Measurements from ENCODE around the gene MAML2.

The MAML2 gene

DNA sequence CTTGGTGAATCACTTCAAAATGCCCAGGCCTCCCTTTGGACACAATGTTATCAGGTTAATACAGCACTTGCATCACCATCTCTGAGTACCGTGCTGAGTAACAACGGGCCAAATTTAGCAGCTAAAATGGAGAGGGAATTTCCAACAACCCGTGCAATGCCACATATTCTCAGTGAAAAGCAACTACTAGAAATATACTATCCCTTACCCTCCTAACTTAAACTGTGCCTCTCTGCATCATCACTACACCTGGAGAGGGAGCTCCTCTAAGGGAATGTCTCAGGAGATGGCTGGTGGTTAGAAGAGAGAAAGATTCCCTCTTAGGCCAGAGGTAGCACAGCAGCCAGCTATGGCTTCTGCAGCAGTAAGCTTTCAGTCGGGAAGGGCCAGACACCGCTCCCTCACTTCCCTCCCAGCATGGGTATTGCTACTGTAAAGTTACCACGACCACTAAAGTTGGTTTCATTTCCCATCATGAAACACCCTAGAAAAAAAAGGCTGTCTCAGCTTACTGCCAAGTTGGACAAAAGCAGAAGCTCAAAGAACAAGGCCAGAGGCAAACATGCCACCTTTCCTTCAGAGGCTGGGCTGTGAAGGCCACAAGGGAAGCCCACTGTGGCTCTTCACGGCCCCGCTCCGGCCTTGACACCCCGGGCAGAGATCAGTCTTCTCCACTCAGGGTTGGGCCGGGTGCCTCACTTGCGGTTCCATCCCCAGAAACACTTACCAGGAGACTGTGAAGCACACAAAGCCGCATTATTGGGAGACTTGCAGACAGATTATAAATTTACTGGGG, 3.9 kb downstream of the MAML2 start:
- DNase-seq: peak; percentile 85 to 91

DNA sequence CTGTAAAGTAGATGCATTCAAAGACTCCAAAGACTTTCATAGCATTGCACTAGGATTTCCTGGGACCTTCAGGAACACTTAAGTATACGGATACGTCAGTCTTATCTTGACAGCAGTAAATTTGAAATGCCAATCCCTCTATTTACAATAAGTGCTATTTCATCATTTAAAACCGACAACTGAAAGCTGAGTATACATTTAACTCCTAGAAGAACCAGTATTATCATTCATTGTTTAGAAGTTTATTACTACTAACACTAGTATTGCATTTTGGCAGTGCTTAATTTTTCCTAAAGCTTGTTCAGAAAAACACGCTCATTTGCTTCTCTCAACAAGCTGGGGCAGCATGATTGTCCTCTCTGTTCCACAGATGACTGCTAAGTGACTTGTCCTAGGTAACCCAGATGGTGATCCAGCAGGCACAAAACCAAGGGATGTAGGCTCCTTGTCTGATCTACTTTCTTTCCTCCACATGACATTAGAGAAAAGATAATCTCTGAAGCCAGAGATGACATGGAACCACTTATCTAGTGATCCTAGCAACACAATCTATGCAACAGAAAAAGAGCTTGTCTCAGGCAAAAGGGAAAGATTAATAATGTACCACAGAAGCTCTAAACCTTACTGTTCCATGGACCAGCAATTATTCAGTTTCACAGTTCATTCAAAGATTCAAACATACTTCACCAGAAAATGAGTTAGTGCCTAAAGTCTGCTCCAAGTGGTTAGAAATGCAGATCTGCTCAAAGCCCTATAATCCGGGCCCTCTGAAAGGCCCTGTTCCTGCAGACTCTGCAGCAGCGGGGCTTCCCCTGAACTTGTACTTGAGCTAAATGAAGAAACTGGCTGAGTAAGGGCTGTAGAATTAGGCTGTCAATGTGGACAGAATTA, 5.2 kb downstream of the MAML2 start:
- peak; percentile 50 to 63 for DNase-seq

DNA sequence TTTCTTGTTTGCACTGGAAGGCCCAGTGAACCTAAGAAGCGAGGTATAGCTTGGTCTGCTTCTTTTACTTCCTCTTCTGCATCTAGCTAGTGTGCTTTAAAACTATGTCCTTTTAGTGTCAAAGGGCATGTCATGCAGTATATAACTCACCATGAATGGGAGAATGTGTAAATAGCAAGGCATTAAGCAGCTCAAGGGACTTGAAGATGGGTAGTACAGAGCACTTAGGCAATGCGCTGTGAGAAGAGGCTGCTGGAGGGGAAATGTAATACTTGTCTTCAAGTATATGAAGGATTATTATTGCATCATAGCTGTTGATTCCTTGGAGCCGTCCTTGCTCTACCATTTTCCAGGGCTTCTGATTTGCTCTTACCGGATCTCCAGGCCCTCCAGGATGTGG, 7.6 kb downstream of the MAML2 start:
- DNase-seq: no peak

DNA sequence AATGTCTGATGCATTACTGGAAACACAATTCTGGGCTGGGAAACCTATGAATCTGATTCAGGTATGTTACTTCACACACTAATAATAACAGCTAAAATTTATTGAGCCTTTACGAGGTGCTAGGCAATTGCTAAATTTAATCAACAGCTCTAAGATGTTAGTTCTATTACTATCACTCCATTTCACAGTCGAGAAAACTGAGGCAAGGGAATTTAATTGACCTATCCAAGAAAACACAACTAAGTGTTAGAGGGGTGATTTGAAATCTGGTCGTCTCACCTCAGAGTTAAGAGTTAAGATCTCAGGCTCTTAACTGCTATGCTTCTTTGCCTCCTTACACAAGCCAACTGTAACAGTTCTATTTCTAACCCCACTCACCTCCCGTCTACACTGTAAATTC, 8.8 kb downstream of the MAML2 start:
- no peak for DNase-seq

DNA sequence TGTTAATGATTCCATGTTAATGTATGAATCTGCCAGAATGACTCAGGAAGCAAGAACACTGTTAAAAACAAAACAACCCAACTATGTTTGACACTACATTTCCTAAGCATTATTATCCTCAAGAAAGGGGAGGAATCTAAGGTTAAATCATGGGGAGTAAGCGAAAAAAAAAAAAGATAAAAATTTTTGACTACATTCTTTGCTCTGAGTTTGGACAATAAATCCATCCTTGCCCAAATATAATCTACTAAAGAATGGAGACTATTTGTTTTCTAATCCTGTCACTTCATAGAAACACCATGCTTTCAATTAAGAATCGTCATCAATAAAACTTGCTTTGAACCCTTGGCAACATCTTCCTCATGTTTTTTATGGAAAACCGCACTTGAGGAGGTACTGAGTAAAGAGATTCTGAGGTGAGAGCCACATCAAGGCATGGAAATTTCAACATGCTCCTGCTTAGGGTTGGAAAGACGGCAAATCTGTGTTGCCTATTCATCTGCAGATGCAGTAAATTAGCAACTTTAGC, 9.7 kb downstream of the MAML2 start:
- no peak for DNase-seq

DNA sequence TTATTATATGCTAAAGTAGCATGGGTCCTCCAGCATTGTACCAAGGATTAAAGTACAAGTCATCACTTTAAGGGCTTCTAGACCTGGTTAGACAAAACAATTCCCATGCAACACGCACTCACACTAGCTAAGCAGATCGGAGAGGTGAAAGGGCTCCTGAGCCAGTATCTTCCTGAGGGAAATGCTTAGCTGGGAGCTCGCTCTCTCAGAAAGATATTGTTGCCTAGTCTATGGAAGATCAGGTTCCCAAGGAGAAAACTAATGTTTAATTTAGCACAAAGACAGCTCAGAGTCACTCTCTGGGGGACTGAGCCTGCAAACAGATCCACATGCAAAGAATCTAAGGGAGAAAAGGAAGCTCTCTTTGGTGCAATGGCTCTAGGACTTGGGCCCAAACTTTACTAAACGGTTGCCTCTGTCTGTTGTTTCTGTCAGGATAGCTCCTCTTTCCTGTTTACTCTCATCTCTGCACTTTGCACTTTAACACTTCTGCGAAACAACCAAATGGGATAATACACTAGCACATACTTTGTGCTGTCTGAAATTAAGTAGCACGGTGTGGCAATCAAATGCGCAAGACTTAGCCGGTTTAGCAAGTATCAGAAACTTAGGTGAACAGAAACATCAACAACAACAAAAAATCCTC, 10.7 kb downstream of the MAML2 start:
- DNase-seq: no peak

DNA sequence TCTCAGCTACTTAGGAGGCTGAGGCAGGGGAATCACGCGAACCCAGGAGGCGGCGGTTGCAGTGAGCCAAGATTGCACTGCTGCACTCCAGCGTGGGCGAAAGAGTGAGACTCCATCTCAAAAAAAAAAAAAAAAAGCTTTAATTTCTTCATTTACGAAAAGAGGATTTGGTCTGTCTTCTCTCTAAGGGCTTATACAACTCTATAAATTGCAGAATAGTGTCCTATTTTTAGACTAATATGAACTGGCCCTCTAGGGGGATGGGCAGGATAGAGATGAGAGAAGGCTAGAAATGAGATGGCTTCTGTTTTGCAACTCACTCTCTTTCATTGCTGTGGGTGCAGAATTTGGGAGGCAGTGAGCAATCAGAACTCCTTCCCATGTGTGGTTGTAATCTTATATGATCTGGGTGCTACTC, 11.3 kb downstream of the MAML2 start:
- DNase-seq: peak; percentile 83 to 91

DNA sequence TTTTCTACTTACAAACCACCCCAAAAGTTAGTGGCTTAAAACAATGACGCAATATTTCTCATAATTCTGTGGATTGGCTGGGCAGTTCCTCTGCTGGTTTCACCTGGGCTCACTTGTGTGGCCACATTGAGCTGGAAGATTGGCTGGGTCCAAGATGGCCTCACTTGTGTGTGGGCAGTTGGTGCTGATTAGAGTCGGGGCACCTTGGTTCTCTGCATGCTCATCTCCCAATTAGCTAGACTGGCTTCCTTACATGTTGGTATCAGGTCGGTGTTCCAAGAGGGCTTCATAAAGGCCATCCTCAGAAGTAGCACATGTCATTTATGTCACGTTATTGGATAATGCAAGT, 12.5 kb downstream of the MAML2 start:
- DNase-seq: no peak

DNA sequence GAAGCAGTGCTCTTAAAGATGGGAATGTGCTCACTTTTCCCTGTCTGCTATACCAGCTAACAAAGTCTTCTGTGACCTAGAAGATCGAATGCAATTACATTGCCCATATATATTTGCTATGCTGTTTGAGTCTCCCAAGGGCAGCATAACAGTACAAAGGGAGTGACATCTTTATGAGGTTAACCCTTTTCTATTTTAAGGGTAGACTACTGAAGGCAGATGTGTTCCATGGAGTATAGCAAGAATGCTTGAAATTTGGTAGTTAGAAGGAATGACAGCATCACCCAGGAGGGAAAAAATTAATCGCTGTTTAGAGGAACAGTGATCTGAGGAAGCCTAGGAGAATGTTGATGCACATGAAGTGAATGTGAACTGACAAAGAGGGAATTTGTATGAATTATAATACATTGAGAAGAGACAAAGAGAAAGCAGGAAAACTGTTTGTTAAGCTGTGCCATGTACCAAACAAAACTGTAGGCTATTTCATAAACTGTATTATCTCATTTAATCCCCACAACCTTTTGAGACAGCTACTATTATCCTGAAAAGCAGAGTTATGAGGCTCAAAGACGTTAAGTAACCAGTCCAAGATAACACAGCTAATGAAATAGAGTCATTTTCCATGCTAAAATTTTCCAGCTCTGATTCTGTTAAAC, 13.0 kb downstream of the MAML2 start:
- no peak for DNase-seq

DNA sequence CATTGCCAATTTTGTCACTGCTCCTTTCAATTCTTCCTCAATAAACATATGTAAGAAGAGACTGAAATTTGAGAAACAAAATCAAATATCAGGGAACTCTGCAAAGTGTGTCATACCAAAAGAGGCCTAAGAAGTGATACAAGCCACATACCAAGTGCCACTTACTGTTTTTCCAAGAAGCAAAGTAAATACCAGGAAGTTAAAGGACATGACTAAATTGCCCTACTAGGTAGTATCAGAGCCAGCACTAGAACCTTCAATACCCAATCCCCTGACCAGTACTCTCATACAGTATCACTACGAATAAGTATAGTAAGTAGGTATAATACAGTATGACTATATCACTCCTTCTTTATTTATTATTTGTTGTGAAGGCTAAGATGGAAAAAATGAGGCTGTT, 13.6 kb downstream of the MAML2 start:
- no peak for DNase-seq

DNA sequence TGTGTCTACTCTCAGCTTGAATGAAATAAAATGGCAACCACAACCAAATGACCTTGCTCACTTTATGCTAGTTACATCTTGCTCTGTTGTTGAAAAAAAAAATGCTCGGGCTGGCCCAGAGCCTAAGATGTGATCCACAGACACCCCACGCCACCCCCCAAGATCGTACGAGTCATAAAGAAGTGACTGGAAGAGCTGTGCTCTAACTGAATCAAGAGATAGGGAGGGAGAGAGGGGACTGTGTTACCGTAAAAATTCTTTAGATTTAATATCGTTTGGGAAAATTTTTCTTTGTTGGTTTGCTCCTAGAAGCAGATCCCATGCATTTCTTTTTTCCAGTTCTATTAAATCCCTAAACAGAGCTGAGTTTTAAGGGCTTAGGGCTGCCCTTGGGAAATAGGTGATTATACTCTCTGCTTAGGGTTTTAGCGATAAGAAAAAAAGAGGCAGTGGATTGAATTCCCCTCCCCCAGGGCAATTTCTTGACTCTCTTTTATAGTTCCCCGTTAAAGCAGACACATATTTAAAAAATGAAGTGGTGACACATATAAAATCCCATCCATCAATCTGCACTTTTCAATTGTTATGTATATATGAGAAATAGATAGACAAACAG, 14.5 kb downstream of the MAML2 start:
- DNase-seq: no peak

DNA sequence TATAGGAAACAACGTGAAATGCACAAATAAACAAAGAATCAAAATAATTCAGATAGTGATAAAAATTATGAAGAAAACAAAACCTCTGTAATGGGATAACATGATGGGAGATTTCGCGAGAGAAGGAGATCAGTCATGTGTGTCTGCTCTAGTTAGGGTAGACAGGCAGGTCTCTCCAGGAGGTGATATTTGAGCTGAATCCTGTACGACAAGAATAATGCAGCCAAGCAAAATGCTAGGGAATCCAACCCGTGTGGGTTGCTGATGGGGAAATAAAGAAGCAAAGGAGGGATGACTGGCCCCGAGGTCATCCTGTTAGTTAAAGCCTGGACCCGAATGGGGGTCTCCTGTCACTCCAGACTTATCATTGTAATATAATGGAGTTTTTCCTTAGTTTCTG, 16.0 kb downstream of the MAML2 start:
- DNase-seq: no peak

DNA sequence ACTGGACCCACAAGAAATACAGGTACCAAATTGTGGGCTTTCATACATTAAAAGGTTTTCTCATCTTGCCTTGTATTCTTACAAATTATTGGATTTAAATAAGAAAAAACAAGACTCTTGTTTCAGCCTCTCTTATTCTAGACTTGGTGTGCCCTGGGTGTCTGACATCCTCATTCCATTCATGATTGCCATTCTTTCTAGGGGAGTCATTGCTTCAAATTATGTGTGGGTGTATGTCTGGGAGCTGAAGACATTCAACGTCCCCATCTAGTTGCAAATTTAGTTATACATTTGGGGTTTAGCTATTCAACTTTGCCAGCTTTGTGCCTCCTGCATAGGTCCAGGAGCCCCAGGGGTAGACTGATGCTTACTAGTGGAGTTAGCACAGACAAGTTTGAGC, 18.1 kb downstream of the MAML2 start:
- no peak for DNase-seq

DNA sequence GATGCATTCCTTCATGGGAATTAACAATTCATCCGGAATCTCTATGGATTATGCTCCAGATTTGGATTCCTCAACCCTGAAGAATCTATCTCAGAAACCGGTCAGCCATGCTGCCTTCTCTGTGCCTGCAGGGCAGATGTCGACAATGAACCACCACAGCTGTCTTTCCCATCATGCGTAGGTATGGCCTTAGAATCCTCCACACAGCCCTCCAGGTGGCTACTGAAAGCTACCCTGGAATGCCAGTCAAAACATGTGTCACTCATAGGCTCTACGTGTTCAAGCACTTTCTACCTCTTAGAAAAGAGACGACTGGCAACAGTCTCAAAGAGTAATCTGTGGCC, 19.4 kb downstream of the MAML2 start:
- DNase-seq: no peak

DNA sequence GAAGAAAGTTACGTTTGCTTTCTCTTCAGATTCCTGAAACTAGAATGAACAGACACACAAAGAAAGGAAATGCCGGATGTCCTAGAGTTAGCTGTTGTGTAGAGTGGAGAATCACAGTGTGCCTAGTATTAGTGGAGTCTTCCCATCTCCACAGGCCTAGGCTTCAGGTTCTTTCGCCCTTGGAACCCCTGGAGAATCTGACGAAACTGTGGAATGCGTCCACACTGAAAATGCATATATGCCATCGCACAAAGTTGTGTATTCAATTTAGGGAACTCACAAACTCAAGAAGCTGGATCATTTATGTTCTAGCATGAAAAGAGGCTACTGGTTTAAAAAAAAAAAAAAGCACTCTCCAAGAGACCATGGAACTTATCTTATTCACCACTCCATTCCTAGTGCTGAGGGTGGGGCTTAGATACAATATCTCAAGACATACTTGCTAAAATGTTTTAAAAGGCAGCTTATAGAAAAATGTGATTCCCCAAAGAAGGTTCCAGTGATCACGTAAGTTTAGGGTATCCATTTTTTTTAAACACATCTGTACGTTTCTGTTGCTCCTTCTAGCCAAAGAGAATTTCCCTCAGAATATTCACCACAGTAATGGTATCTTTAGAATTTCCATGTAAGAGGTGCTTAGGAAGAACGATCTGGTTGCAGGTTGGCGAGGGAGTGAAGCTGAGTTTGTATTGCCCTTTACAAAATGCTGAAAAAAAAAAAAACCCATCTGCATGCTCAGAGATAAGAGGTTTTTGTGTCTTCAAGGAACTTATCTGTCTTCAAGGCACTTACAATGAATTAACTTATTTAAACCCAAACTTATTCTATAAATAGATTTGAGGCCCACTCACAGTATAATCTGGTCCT, 20.0 kb downstream of the MAML2 start:
- no peak for DNase-seq

DNA sequence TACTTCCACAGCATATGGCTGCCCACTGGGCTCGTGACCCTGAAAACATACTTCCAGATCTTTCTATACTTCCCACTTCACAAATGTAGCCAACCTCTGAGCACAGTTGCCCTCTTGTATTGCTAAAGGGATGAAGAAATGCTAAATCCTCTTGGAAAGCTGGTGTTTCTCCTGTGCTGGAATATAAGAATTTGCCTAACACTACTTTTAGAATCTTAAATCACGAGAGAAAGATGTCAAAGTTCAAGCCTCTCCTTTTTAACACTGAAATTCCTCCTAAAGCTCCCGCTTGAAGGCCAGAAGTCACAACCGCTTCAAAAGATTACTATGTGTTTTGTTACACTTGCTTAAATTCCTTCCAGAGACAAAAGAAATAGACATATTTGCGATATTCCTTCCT, 21.9 kb downstream of the MAML2 start:
- no peak for DNase-seq

DNA sequence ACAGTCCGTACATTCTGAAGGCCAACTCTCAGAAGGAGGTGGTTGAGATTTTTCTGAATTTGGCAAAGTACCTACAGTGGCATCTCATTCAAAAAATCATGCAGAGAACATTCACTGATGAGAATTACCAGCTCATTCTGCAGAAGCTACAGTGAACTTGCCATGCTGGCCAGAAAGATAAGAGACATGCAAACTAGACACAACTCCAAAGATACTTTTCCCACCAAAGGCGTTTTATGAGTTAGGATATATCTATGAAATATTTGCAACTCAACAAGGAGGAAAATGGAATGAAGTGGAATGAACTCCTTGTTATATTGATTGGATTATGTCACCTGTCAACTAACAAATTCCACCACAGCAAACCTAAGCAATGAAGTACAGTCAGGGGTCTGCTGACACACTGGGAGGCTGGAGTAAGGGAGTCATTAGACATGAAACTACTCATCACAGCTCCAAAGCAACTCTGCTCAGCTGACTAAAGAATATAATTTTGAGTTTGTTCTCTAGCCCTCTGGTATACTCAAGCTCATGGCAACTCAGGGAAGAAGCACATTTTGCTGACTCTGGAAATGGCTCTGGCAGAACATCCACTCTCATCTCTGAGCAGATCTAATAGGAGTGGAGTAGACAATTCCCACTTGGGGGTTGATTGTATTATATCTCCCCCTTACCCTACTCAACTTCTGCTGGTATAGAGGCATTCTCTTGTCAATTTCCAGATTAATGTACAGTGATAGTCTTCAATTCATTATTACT, 22.9 kb downstream of the MAML2 start:
- no peak for DNase-seq

DNA sequence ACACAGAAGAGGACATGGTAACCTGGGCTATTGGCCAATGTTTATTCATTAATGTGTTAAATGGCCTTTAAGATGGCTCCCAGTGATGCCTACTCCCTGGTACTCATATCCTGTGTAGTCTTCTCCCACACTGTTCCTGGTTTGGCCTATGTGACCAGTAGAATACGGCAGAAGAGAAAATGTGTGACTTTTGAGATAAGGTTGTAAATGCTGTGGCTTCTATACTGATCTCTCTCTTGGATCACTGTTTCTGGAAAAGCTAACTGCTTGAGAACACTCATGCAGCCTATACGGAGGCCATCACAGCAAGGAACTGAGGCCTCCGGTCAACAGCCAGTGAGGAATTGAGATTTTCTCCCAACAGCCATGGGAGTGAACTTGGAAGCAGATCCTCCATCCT, 24.1 kb downstream of the MAML2 start:
- no peak for DNase-seq

DNA sequence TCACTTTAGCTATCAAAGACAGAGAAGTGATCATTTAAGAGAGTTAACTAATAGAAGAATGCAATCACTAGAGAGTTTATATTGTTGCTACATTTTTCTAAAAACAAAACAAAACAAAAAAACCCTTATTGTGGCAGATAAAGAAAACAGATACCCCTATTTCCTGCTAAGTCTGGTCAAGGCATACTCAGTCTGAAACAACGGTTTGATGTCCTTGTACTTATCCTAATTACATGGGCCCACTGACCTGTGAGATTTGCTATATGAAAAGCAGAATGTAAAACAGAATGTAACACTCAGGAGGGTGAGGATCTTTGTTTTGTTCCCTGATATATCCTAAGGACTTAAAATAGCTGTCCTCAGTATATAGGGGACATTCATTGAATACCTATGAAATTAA, 24.6 kb downstream of the MAML2 start:
- no peak for DNase-seq

DNA sequence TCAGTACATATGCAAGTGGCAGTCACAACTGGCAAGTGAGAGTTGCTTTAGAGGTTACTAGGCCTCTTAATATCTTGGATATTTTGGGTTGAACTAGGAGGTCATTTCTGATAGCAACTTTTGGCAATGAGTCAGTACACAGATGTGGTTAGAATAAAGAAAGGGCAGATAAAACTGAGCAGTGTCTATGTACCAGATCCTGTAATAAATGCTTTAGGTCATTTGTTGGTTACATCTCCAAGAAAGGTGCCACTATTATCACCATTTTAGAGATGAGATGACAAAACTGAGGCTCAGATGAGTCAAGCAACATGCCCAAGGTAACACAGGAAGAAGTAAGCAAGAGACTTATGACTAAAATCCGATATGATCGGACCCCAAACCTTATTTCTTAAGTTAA, 25.0 kb downstream of the MAML2 start:
- no peak for DNase-seq

DNA sequence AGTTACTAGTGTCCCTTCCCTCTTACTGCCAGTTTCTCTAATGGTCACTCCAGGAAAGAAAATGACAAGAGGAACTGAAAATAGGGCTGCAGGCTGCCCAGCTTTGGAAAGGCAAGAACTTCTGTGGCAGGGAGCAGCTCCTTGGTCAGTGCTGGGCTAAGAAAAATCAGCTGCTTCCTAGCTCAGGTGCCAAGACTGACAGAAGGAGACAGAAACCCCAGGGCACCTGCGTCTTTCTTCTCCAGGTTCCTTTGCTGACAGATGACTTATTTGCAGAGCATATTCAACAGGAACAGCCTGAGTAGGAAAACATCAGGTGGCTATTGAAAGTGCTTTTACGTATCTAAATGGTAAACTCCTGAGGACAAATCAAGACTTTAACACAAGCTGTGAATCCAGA, 25.4 kb downstream of the MAML2 start:
- DNase-seq: no peak

Data from inflammatory macrophage treated with lipopolysaccharide for 1 hour (primary cell).